ENCODE measurements around the gene TTC6. TPM values are rescaled to one million over a fixed set of nuclear protein-coding genes. Genes with fewer than 3 reads are reported as not detected.

Gene TTC6
- total and polyA plus RNA-seq, 8 donors, result 3.2 to 16.7 (median 13.9) TPM

DNA sequence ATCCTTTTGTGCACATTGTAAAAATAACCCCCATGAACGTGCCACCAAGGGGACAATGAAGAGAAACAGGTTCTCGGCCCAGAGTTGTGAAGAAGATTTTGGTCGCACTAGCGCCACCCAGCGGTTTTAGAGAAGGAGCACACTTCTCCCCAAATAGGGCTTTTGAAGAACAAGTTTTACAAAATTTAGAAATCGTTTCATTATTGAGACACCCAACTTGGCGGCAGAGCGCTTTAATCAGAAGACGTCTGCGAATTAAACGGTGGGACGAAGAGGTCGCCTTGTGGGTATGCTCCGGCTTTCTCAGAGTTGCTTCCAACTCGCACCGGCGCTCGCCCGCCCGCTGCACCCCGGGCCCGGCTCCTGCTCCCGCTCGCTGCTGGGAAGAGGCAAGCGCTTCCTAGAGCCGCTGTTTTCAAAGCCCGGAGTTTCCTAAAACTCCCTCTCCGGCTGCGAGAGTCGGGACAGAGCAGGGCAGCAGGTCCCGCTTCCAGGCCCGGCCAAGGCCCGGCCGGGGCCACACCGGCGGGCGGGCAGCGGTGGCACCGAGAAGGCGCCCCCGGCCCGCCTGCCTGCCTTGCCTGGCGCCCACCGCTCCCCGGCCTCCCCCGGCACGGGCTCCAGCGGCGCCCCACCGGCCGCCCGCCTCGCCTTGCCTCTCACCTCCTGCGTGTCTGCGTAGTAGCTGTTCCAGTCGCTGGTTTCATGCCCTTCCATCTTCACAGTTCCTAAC lies 1.0 kb upstream of the TTC6 start:
- intact Hi-C loops (cut with DNase I), result loop anchor here in 1 of 2 donors (5.0 kb wide), 1 partner anchor 342 kb away; no protein-coding TSS in a partner anchor
- peak in 2 of 4 donors; percentile 71 to 89 for DNase-seq
- Histone ChIP-seq H3K4me1 (peaks cover 0 to 28% of the 10 kb centered on the region in 2 donors), H3K36me3 (no peaks in the 10 kb centered on the region), H3K9me3 (no peaks in the 10 kb centered on the region), H3K4me3 (peak overlapping the region; percentile 38 to 43), H3K27ac (peak overlapping the region; percentile 73 to 87), H3K27me3 (peaks cover 89 to 100% of the 10 kb centered on the region in 2 donors)
- peak; percentile 15 for ATAC-seq
- TF ChIP-seq, protein P1, sequence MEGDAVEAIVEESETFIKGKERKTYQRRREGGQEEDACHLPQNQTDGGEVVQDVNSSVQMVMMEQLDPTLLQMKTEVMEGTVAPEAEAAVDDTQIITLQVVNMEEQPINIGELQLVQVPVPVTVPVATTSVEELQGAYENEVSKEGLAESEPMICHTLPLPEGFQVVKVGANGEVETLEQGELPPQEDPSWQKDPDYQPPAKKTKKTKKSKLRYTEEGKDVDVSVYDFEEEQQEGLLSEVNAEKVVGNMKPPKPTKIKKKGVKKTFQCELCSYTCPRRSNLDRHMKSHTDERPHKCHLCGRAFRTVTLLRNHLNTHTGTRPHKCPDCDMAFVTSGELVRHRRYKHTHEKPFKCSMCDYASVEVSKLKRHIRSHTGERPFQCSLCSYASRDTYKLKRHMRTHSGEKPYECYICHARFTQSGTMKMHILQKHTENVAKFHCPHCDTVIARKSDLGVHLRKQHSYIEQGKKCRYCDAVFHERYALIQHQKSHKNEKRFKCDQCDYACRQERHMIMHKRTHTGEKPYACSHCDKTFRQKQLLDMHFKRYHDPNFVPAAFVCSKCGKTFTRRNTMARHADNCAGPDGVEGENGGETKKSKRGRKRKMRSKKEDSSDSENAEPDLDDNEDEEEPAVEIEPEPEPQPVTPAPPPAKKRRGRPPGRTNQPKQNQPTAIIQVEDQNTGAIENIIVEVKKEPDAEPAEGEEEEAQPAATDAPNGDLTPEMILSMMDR (IDR thresholded peaks at IDR 0.05), result peak; percentile 59 to 67

DNA sequence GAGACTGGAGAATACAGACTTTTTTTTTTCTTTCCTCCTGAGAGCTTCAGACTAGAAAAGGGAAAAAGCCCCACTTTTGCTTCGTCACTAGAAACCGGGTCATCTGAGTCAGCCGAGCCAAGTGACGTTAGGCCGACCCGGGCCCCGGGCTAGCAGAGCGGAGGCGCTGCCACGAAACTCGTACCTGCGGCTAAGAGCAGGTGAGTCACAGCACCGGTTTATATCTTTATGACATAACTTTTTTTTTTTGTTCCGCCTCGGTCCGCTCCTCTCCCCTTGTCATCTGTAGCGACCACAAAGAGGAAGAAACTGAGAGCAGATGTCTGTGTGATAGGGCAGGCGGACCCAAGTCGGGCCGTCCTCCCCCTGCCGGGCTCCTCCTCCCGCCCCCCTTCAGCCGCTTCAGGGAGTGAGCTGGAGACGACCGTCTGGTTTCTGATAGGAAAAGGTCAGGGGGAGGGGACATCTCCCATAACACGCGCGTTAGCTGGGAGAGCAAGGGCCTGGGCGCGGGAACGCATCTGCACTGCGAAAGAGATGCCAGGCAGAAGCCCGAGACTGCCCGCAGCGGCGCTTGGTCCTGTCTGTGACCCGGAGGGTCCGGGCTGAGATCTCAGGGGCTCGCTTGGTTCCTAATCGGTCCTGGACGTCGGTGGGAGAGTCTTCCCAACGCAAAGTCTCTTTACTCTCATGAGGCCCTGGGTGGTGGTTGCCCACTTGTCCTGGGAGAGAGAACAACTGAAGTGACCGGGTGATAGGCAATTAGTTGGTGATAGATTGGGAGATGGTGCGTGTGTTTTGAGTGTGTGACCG lies 586 bp downstream of the TTC6 start:
- TF ChIP-seq, protein P1 (IDR thresholded peaks at IDR 0.05), result no peak
- ATAC-seq, result peak; percentile 66

DNA sequence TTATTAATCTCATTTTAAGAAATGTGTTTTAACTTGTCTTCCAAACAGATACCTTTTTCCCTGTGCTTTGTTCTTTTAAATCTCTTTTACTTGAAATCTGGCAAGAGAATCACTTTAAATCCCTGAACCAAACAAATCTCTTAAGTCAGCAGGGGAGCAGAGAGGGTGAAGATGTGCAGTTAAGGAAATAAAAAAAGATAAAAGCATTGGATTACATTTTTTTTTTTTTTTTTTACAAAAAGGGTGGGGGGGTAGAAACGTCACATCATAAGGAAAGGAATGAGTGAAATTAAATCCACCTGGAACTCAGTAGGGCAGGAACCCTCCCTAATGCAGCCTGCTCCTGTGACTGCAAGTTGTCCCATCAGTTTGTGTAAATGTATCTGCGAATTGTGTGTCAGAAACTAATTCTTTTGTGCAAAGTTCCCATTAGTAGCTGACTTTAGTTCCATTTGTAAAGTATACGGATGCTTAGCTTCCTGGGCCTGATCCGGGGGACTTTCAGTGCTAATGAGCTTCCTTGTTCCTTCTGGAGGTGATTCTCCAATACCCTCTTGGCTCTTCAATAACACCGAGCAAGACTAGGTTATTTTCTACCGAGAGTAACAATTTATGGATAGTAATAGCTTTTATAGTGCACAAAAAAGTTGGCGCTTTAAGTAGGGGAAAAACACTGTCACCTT lies 1.5 kb downstream of the TTC6 start:
- H3K4me3 ChIP-seq, result peak overlapping the region in 1 of 2 donors; percentile 38
- TF ChIP-seq, protein P1 (IDR thresholded peaks at IDR 0.05), result no peak
- H3K27ac ChIP-seq, result peak overlapping the region in 1 of 2 donors; percentile 91
- H3K27me3 ChIP-seq, result peaks cover 88 to 100% of the 10 kb centered on the region in 2 donors
- no peaks in the 10 kb centered on the region for H3K9me3 ChIP-seq
- intact Hi-C loops (cut with DNase I), result no loop called here
- no peak for DNase-seq
- H3K4me1 ChIP-seq, result peaks cover 0 to 35% of the 10 kb centered on the region in 2 donors
- ATAC-seq, result no peak
- H3K36me3 ChIP-seq, result no peaks in the 10 kb centered on the region

More for the DNA sequence above, 586 bp downstream of the TTC6 start:
- peak overlapping the region; percentile 33 for H3K4me3 ChIP-seq
- H3K36me3 ChIP-seq, result no peaks in the 10 kb centered on the region
- H3K9me3 ChIP-seq, result no peaks in the 10 kb centered on the region
- DNase-seq, result peak; percentile 41 to 90 (median 82)
- intact Hi-C loops (cut with DNase I), result no loop called here
- peak overlapping the region; percentile 80 to 91 for H3K27ac ChIP-seq
- H3K27me3 ChIP-seq, result peaks cover 89 to 100% of the 10 kb centered on the region in 2 donors
- peaks cover 0 to 35% of the 10 kb centered on the region in 2 donors for H3K4me1 ChIP-seq

DNA sequence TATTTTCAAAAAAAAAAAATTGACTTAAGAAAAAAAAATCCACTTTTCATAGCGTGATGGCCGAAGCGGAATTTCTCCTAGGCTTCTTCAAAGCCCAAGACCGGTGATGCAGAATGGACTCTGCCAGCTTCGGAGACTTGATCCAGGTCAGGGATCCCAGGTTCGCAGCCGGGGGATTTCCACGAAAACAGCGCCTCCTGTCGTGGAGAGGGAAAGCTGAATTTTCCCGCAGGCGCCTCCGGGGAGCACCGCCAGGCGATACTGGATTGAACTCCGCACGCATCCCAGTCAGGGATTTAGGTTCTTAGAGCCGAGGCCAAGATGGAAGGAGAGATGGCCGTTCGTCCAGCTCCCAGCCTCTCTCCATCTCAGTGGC lies 2.1 kb downstream of the TTC6 start:
- ATAC-seq (peak; percentile 2), DNase-seq (peak in 1 of 4 donors; percentile 47)
- Histone ChIP-seq H3K36me3 (no peaks in the 10 kb centered on the region), H3K4me1 (peaks cover 0 to 35% of the 10 kb centered on the region in 2 donors), H3K27me3 (peaks cover 88 to 100% of the 10 kb centered on the region in 2 donors), H3K9me3 (no peaks in the 10 kb centered on the region), H3K27ac (peak overlapping the region; percentile 58 to 84), H3K4me3 (peak overlapping the region in 1 of 2 donors; percentile 38)
- intact Hi-C loops (cut with DNase I), result no loop called here
- TF ChIP-seq, protein P1 (IDR thresholded peaks at IDR 0.05), result peak in 1 of 2 donors; percentile 32
